ENCODE measurements around the gene STARD3.

Gene STARD3

GRCh38 chr17:39632153-39632941 is 4.6 kb upstream of the STARD3 start:
- Mint-ChIP-seq H3K9me3 (no peaks in the 10 kb centered on the region), H3K4me3 (no peak overlapping the region), H3K4me1 (ENCODE audit: low read depth) (peaks cover 50% of the 10 kb centered on the region), H3K27me3 (peaks cover 41% of the 10 kb centered on the region), H3K27ac (peak overlapping the region; percentile 42), H3K36me3 (ENCODE audit: low read depth) (peaks cover 4% of the 10 kb centered on the region)
- intact Hi-C loops (cut with micrococcal nuclease) = no loop called here

DNA sequence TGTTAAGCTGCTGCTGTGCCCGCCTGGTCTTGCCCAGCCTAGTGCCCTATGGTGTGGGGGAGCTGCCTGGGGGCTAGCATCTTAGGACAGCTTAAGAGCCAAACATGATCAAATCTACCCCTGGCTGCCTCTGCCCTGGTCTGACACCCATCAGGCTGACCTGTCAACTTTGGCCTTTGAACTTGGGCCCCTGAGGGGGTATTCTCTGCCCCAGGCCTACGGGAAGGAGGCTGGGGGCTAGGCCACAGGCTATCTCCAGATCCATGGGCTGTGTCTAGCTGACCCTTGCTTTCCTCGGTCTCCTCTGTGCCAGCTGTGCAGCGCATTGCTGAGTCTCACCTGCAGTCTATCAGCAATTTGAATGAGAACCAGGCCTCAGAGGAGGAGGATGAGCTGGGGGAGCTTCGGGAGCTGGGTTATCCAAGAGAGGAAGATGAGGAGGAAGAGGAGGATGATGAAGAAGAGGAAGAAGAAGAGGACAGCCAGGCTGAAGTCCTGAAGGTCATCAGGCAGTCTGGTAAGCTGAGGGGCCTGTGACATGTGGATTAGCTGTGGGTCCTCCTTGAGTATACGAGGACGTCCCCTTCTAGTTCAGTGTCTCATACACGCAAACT is 3.3 kb upstream of the STARD3 start:
- no peak overlapping the region for H3K4me3 Mint-ChIP-seq
- intact Hi-C loops (cut with micrococcal nuclease) = no loop called here
- peaks cover 63% of the 10 kb centered on the region for H3K4me1 Mint-ChIP-seq (ENCODE audit: low read depth)
- no peak overlapping the region for H3K27ac Mint-ChIP-seq
- no peaks in the 10 kb centered on the region for H3K9me3 Mint-ChIP-seq
- peaks cover 17% of the 10 kb centered on the region for H3K36me3 Mint-ChIP-seq (ENCODE audit: low read depth)
- peaks cover 31% of the 10 kb centered on the region for H3K27me3 Mint-ChIP-seq

- H3K27me3 Mint-ChIP-seq = peaks cover 25% of the 10 kb centered on the region
- H3K27ac Mint-ChIP-seq = no peak overlapping the region
- H3K9me3 Mint-ChIP-seq = no peaks in the 10 kb centered on the region
- intact Hi-C loops (cut with micrococcal nuclease) = no loop called here
- H3K4me1 Mint-ChIP-seq (ENCODE audit: low read depth) = peaks cover 68% of the 10 kb centered on the region
- H3K36me3 Mint-ChIP-seq (ENCODE audit: low read depth) = peaks cover 17% of the 10 kb centered on the region
- no peak overlapping the region for H3K4me3 Mint-ChIP-seq
These were observed 2.5 kb upstream of the STARD3 start for GRCh38 chr17:39634384-39634871.

DNA sequence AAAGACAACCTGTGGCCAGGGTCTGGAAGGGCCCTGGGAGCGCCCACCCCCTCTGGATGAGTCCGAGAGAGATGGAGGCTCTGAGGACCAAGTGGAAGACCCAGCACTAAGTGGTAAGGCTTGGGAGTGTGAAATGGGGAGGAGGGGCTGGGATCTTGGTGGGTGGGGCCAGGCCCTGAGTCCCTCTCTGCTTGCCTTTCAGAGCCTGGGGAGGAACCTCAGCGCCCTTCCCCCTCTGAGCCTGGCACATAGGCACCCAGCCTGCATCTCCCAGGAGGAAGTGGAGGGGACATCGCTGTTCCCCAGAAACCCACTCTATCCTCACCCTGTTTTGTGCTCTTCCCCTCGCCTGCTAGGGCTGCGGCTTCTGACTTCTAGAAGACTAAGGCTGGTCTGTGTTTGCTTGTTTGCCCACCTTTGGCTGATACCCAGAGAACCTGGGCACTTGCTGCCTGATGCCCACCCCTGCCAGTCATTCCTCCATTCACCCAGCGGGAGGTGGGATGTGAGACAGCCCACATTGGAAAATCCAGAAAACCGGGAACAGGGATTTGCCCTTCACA is 1.2 kb upstream of the STARD3 start:
- H3K27me3 Mint-ChIP-seq = peaks cover 21% of the 10 kb centered on the region
- H3K4me1 Mint-ChIP-seq (ENCODE audit: low read depth) = peaks cover 70% of the 10 kb centered on the region
- intact Hi-C loops (cut with micrococcal nuclease) = loop anchor here (2.0 kb wide), 1 partner anchor 13 kb away; no protein-coding TSS in a partner anchor
- peak overlapping the region; percentile 94 for H3K4me3 Mint-ChIP-seq
- peaks cover 17% of the 10 kb centered on the region for H3K36me3 Mint-ChIP-seq (ENCODE audit: low read depth)
- H3K27ac Mint-ChIP-seq = peak overlapping the region; percentile 79
- no peaks in the 10 kb centered on the region for H3K9me3 Mint-ChIP-seq

- no peaks in the 10 kb centered on the region for H3K9me3 Mint-ChIP-seq
- peaks cover 17% of the 10 kb centered on the region for H3K36me3 Mint-ChIP-seq (ENCODE audit: low read depth)
- H3K27me3 Mint-ChIP-seq = peaks cover 13% of the 10 kb centered on the region
- intact Hi-C loops (cut with micrococcal nuclease) = loop anchor here (2.0 kb wide), 1 partner anchor 14 kb away; no protein-coding TSS in a partner anchor
- peak overlapping the region; percentile 79 for H3K27ac Mint-ChIP-seq
- H3K4me1 Mint-ChIP-seq (ENCODE audit: low read depth) = peaks cover 79% of the 10 kb centered on the region
- peak overlapping the region; percentile 94 for H3K4me3 Mint-ChIP-seq
These were observed 387 bp upstream of the STARD3 start for GRCh38 chr17:39636587-39636926.

- Mint-ChIP-seq H3K4me3 (peak overlapping the region; percentile 94), H3K4me1 (ENCODE audit: low read depth) (peaks cover 91% of the 10 kb centered on the region), H3K9me3 (no peaks in the 10 kb centered on the region), H3K27ac (peak overlapping the region; percentile 79), H3K36me3 (ENCODE audit: low read depth) (peaks cover 17% of the 10 kb centered on the region), H3K27me3 (peaks cover 1% of the 10 kb centered on the region)
- intact Hi-C loops (cut with micrococcal nuclease) = no loop called here
These were observed 1.4 kb downstream of the STARD3 start for GRCh38 chr17:39638317-39638716.

DNA sequence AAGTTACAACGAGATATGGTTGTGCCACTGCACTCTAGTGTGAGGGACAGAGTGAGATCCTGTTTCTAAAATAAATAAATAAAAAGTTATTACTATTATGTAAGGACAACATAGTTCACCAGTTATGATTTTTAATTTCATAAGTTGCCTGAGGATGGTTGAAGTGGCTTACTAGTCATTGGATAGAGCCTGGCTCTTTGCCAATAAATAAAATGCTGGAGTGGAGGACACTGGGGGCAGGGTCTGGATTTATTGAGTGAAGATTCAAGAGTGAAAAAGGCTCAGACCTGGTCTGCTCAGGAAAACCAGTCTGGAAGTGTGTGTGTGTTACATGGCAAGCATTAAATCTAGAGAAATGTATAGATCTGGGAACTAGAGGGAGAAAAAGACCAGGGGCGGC is 2.1 kb downstream of the STARD3 start:
- Mint-ChIP-seq H3K4me1 (ENCODE audit: low read depth) (peaks cover 93% of the 10 kb centered on the region), H3K9me3 (no peaks in the 10 kb centered on the region), H3K4me3 (peak overlapping the region; percentile 10), H3K36me3 (ENCODE audit: low read depth) (peaks cover 17% of the 10 kb centered on the region), H3K27ac (peak overlapping the region; percentile 37), H3K27me3 (no peaks in the 10 kb centered on the region)
- intact Hi-C loops (cut with micrococcal nuclease) = no loop called here

DNA sequence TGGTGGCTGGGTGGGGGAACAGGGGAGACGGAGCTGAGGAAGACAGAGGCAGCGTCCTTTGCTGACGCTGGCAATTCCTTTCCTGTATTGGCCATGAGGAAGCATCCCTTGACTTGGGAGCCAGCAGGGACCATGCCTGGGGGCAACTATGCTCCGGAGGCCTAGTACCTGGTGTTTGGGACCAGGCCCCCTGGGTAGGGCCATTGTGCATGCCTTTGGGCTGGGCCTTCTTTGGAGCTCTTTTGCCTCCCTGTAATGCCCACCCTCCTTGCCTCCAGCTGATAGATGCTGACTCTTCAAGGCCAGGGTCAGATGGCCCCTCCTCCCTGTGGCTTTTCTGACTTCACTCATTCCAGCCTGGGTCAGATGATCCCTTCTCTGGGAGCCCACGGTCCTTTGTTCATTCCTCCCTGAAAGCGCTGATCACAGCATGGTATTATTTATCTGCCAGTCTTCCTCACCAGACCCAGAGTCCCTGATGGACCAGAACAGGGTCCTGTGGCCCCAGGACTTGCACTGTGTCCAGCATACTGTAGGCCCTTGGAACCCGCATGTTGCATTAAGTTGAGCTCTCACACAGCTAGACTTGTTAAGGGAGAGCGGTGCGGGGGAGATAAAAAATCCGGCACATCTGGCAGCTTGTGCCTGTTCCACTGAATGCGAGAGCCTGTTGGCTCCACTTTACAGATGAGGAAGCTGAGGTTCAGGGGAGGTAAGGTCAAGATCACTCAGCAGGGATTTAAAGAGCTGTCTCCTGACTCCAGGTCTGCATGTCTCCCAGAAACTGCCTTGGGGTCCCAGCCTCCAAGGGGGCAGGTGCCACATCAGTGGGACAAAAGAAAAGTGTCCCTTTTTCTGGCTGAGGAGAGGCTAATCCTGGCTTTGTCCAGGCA is 2.9 kb downstream of the STARD3 start:
- intact Hi-C loops (cut with micrococcal nuclease) = no loop called here
- no peaks in the 10 kb centered on the region for H3K9me3 Mint-ChIP-seq
- peaks cover 94% of the 10 kb centered on the region for H3K4me1 Mint-ChIP-seq (ENCODE audit: low read depth)
- no peaks in the 10 kb centered on the region for H3K27me3 Mint-ChIP-seq
- peak overlapping the region; percentile 35 for H3K4me3 Mint-ChIP-seq
- peaks cover 21% of the 10 kb centered on the region for H3K36me3 Mint-ChIP-seq (ENCODE audit: low read depth)
- peak overlapping the region; percentile 37 for H3K27ac Mint-ChIP-seq

- intact Hi-C loops (cut with micrococcal nuclease) = no loop called here
- Mint-ChIP-seq H3K27ac (peak overlapping the region; percentile 37), H3K4me3 (peak overlapping the region; percentile 63), H3K36me3 (ENCODE audit: low read depth) (peaks cover 29% of the 10 kb centered on the region), H3K27me3 (no peaks in the 10 kb centered on the region), H3K9me3 (no peaks in the 10 kb centered on the region), H3K4me1 (ENCODE audit: low read depth) (peaks cover 94% of the 10 kb centered on the region)
These were observed 3.7 kb downstream of the STARD3 start for GRCh38 chr17:39640591-39641031.

GRCh38 chr17:39641097-39641496 is 4.2 kb downstream of the STARD3 start:
- Mint-ChIP-seq H3K36me3 (ENCODE audit: low read depth) (peaks cover 34% of the 10 kb centered on the region), H3K27ac (peak overlapping the region; percentile 37), H3K4me3 (no peak overlapping the region), H3K4me1 (ENCODE audit: low read depth) (peaks cover 94% of the 10 kb centered on the region), H3K27me3 (no peaks in the 10 kb centered on the region), H3K9me3 (no peaks in the 10 kb centered on the region)
- intact Hi-C loops (cut with micrococcal nuclease) = no loop called here

DNA sequence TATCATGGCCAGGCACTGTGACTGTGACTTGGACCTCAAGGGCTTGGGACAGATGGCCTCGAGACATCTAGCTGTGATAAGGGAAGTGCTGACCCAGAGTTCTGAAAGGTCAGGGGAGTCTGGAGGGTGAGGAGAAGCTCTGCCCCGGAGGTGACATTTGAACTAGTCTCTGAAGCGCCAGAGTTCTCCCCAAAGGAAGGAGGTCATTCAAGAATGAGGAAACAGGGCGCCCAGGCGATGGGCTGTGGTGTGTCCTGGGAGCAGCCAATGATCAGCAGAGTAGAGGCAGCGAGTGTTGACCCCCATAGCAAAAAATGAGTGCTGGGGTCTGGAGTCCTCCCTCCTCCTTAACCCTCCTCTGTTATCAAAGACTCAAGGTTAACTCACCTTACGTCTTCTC is 4.9 kb downstream of the STARD3 start:
- Mint-ChIP-seq H3K4me1 (ENCODE audit: low read depth) (peaks cover 95% of the 10 kb centered on the region), H3K9me3 (no peaks in the 10 kb centered on the region), H3K36me3 (ENCODE audit: low read depth) (peaks cover 37% of the 10 kb centered on the region), H3K4me3 (no peak overlapping the region), H3K27ac (peak overlapping the region; percentile 37), H3K27me3 (no peaks in the 10 kb centered on the region)
- intact Hi-C loops (cut with micrococcal nuclease) = loop anchor here (2.0 kb wide), 1 partner anchor 17 kb away; no protein-coding TSS in a partner anchor

- Mint-ChIP-seq H3K4me1 (ENCODE audit: low read depth) (peaks cover 100% of the 10 kb centered on the region), H3K36me3 (ENCODE audit: low read depth) (peaks cover 37% of the 10 kb centered on the region), H3K27me3 (no peaks in the 10 kb centered on the region), H3K4me3 (peak overlapping the region; percentile 60), H3K27ac (peak overlapping the region; percentile 37), H3K9me3 (no peaks in the 10 kb centered on the region)
- intact Hi-C loops (cut with micrococcal nuclease) = loop anchor here (2.0 kb wide), 1 partner anchor 16 kb away; no protein-coding TSS in a partner anchor
These were observed 5.5 kb downstream of the STARD3 start for GRCh38 chr17:39642291-39643074.

DNA sequence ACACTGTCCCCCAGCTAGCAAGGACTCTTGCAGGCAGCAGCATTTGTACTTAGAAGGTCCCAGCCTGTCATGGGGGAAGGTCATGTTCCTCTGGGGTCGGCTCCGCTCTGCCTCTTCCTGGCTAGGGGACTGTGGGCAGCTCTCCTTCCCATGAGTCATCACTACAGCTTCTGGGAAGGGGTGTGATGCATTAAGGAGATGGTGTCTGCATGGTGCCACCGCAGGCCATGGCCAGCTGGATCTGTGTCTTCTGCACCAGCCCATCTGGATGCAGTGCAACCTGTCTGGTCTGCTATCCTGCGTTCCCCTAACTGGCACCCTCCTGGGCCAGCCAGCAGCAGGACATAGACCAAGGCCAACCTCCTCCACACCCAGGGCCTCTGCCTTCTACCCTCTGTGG is 6.3 kb downstream of the STARD3 start:
- peak overlapping the region; percentile 37 for H3K27ac Mint-ChIP-seq

More for the DNA sequence above, 6.3 kb downstream of the STARD3 start:
- peaks cover 100% of the 10 kb centered on the region for H3K4me1 Mint-ChIP-seq (ENCODE audit: low read depth)
- intact Hi-C loops (cut with micrococcal nuclease) = loop anchor here (2.0 kb wide), 1 partner anchor 16 kb away; no protein-coding TSS in a partner anchor
- H3K36me3 Mint-ChIP-seq (ENCODE audit: low read depth) = peaks cover 30% of the 10 kb centered on the region
- no peaks in the 10 kb centered on the region for H3K27me3 Mint-ChIP-seq
- no peaks in the 10 kb centered on the region for H3K9me3 Mint-ChIP-seq
- peak overlapping the region; percentile 60 for H3K4me3 Mint-ChIP-seq

Data from dendritic cell treated with granulocyte-macrophage colony-stimulating factor and Interleukin-4, amounts not matched to agents 40 ng/mL and 50 ng/mL, for 4 days (primary cell).